HCT116 (cell line): ENCODE measurements around the gene IP6K3. TPM values are rescaled to one million over a fixed set of nuclear protein-coding genes. Genes with fewer than 3 reads are reported as not detected.

ENCODE experiments used
- ATAC-seq: fragments of 200-7000 bp; cut with Tn5 transposase; 2 replicates; pipeline ENCODE4 v1.9.1; 2020; ENCODE audit warnings: mild to moderate bottlenecking, moderate library complexity
- BruUV-seq: library from RNA; stranded (reverse); fragments of 400-500 nt; replicated peaks from 2 replicates; lab custom pipeline; 2021; lab: Mats Ljungman, UMichigan
- CTCF ChIA-PET: fragments of 300-600 bp; sonication (Branson Sonifier 250); formaldehyde crosslinking; loops from one replicate; lab custom pipeline; 2021; ENCODE audit warnings: antibody characterized with exemption; lab: Charles Lee
- POLR2A ChIA-PET: fragments of 300-600, 350-600 bp; sonication (Branson Sonifier 250); formaldehyde crosslinking; loops from one replicate; lab custom pipeline; 2021; ENCODE audit warnings: antibody characterized with exemption; lab: Charles Lee
- RAD21 ChIA-PET, 2 experiments: fragments of 300-600 bp; sonication (Branson Sonifier 250); formaldehyde crosslinking; loops; one replicate each; lab custom pipeline; 2023; ENCODE audit warnings: low total read pairs in 2 of 2; ENCODE audit not compliant: uncharacterized antibody in 2 of 2, unreplicated experiment in 2 of 2, low non-redundant PET in 1 of 2; lab: Charles Lee
- DNase-seq: peaks from one replicate; pipeline ENCODE4 v3.0.0-alpha.2; 2010; ENCODE audit warnings: low read depth, low spot score
- H2AFZ ChIP-seq: fragments of 200-600 bp; shearing (Covaris generic), sonication (generic); 2 replicates; pipeline ENCODE4 v1.6.1; 2017; ENCODE audit warnings: low read depth, mixed run types, mixed read lengths, antibody characterized with exemption, low read length; ENCODE audit not compliant: poor library complexity, severe bottlenecking
- H3K27ac ChIP-seq: 2 replicates; pipeline ENCODE4 v1.5.1; 2012; ENCODE audit warnings: low read depth, low read length
- H3K27me3 ChIP-seq: fragments of 200-600 bp; sonication (generic); 2 replicates; pipeline ENCODE4 v1.6.1; 2016; ENCODE audit warnings: mixed run types, low read length, mixed read lengths; ENCODE audit not compliant: insufficient read depth
- H3K36me3 ChIP-seq, 2 experiments: fragments of 200-500 bp in 1 of 2; fragments of 200-600 bp in 1 of 2; sonication (Bioruptor generic) in 1 of 2; sonication (generic) in 1 of 2; 2 replicates each; pipeline versions ENCODE4 v1.5.1 to v1.6.1; 2014 to 2016; ENCODE audit warnings: low read length in 2 of 2, inconsistent platforms in 1 of 2, mixed read lengths in 1 of 2, mixed run types in 1 of 2; ENCODE audit not compliant: insufficient read depth in 2 of 2, control insufficient read depth in 1 of 2
- H3K4me1 ChIP-seq, 2 experiments: fragments of 200-600 bp in 1 of 2; sonication (generic) in 1 of 2; 2 replicates each; pipeline versions ENCODE4 v1.5.1 to v1.6.1; 2012 to 2017; ENCODE audit warnings: low read length in 2 of 2, inconsistent platforms in 1 of 2, mild to moderate bottlenecking in 1 of 2, mixed read lengths in 1 of 2, mixed run types in 1 of 2, moderate library complexity in 1 of 2; ENCODE audit not compliant: insufficient read depth in 2 of 2, control insufficient read depth in 1 of 2
- H3K4me2 ChIP-seq: fragments of 200-600 bp; sonication (generic); 2 replicates; pipeline ENCODE4 v1.6.1; 2017; ENCODE audit warnings: mixed run types, low read length, mixed read lengths
- H3K4me3 ChIP-seq, 2 experiments: fragments of 200-600 bp in 1 of 2; sonication (generic) in 1 of 2; replicated peaks in 1 of 2; 2 replicates each; pipeline ENCODE4 v1.5.1; 2011 to 2016; ENCODE audit warnings: low read length in 2 of 2, control low read depth in 1 of 2, low read depth in 1 of 2, mild to moderate bottlenecking in 1 of 2, mixed read lengths in 1 of 2, mixed run types in 1 of 2
- H3K79me2 ChIP-seq: fragments of 200-600 bp; sonication (generic); 2 replicates; pipeline ENCODE4 v1.6.1; 2017; ENCODE audit warnings: mild to moderate bottlenecking, mixed run types, low read length, moderate library complexity, mixed read lengths; ENCODE audit not compliant: insufficient read depth
- H3K9ac ChIP-seq: fragments of 200-600 bp; sonication (generic); 2 replicates; pipeline ENCODE4 v1.6.1; 2016; ENCODE audit warnings: low read length, mixed read lengths
- H3K9me2 ChIP-seq: fragments of 200-600 bp; sonication (generic), shearing (Covaris generic); 2 replicates; pipeline ENCODE4 v1.6.1; 2017; ENCODE audit warnings: mixed run types, mild to moderate bottlenecking, moderate library complexity; ENCODE audit not compliant: insufficient read depth
- H3K9me3 ChIP-seq, 2 experiments: fragments of 200-500 bp in 1 of 2; fragments of 200-600 bp in 1 of 2; sonication (Bioruptor generic) in 1 of 2; sonication (generic) in 1 of 2; 2 replicates each; pipeline ENCODE4 v1.6.1; 2014 to 2017; ENCODE audit warnings: low read length in 2 of 2, mixed read lengths in 2 of 2, inconsistent platforms in 1 of 2, low read depth in 1 of 2, mild to moderate bottlenecking in 1 of 2, mixed run types in 1 of 2, moderate library complexity in 1 of 2; ENCODE audit not compliant: control insufficient read depth in 1 of 2, insufficient read depth in 1 of 2
- H4K20me1 ChIP-seq: fragments of 200-600 bp; sonication (generic), shearing (Covaris generic); 2 replicates; pipeline ENCODE4 v1.6.1; 2017; ENCODE audit warnings: mixed run types, mild to moderate bottlenecking, moderate library complexity; ENCODE audit not compliant: insufficient read depth
- EGR1 ChIP-seq: IDR thresholded peaks from 2 replicates; pipeline ENCODE4 v1.6.1; 2012; ENCODE audit warnings: low read depth
- EZH2phosphoT487 ChIP-seq: fragments of 200-600 bp; IDR thresholded peaks from 2 replicates; pipeline ENCODE4 v1.6.1; 2018; ENCODE audit warnings: antibody characterized with exemption, borderline replicate concordance
- FOSL1 ChIP-seq: IDR thresholded peaks from 2 replicates; pipeline ENCODE4 v1.6.1; 2012; ENCODE audit warnings: low read depth
- JUND ChIP-seq: IDR thresholded peaks from 2 replicates; pipeline ENCODE4 v1.6.1; 2012
- SIN3A ChIP-seq: IDR thresholded peaks from 2 replicates; pipeline ENCODE4 v1.6.1; 2012; ENCODE audit warnings: low read depth
- SRF ChIP-seq: IDR thresholded peaks from 2 replicates; pipeline ENCODE4 v1.6.1; 2012; ENCODE audit warnings: low read depth
- ZFX ChIP-seq: fragments of 450-650 bp; IDR thresholded peaks from 2 replicates; pipeline ENCODE4 v1.6.1; 2017
- ZNF274 ChIP-seq: fragments of 200-500 bp; sonication (Bioruptor generic); IDR thresholded peaks from 2 replicates; pipeline ENCODE4 v1.6.1; 2014; ENCODE audit warnings: mild to moderate bottlenecking, low read depth, low read length, inconsistent platforms
- intact Hi-C: fragments of 100-400 bp; cut with micrococcal nuclease; formaldehyde crosslinking; loops from 2 replicates; pipeline ENCODE4 v1.10.0; 2022
- total RNA-seq: library from RNA; stranded (reverse); gene quantifications from one replicate; pipeline ENCODE4 v1.2.1, GENCODE V29; 2021; ENCODE audit not compliant: unreplicated experiment

The IP6K3 gene
- total RNA-seq, 1 experiment from 2014 or later, result not detected

DNA sequence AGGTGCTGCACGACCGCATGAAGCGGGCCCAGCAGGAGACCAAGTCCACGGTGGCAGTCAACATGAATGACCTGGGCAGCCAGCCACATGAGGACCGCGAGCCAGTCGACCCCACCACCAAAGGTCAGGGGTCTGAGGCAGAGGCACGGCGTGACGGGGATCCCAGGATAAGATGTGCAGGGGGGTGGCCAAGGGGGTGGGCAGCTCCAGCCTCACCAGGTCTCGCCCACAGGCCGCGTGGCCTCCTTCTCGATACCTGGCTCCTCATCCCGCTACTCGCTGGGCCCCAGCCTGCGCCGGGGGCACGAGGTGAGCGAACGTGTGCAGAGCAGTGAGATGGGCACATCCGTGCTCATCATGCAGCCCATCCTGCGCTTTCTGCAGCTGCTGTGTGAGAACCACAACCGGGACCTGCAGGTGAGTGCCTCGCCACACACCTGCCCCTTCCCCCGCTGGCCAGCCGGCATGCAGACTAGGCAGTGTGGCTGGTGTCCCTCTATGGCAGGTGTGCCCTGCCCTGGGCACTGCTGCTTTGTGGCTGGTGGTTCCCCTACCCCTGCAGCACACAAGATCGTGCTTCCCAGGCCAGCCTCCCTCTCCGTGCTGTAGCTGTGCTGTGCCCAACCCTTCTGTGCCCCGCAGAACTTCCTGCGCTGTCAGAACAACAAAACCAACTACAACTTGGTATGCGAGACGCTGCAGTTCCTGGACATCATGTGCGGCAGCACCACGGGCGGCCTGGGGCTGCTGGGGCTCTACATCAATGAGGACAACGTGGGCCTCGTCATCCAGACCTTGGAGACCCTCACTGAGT lies 61.1 kb downstream of the IP6K3 start:
- TF ChIP-seq EGR1, result no peak
- 0 out of 2 replicates have a peak, but pooled peaks have one; percentile 18 for TF ChIP-seq ZFX
- no peaks in the 10 kb centered on the region for H3K4me1 ChIP-seq
- no peaks in the 10 kb centered on the region for H4K20me1 ChIP-seq
- no peak overlapping the region for H2AFZ ChIP-seq
- H3K9ac ChIP-seq, result no peak overlapping the region
- RAD21 ChIA-PET, result no interaction called here
- H3K27me3 ChIP-seq, result no peaks in the 10 kb centered on the region
- no peaks in the 10 kb centered on the region for H3K79me2 ChIP-seq
- TSS peak; percentile 19 for BruUV-seq
- intact Hi-C loops, result no loop called here
- POLR2A ChIA-PET, result no interaction called here
- H3K36me3 ChIP-seq, result peaks cover 17 to 68% of the 10 kb centered on the region in 2 experiments
- no peak overlapping the region for H3K4me3 ChIP-seq
- CTCF ChIA-PET, result no interaction called here
- no peaks in the 10 kb centered on the region for H3K9me2 ChIP-seq
- no peak overlapping the region for H3K27ac ChIP-seq
- no peak for DNase-seq
- ATAC-seq, result no peak
- H3K9me3 ChIP-seq, result no peaks in the 10 kb centered on the region
- H3K4me2 ChIP-seq, result no peak overlapping the region

DNA sequence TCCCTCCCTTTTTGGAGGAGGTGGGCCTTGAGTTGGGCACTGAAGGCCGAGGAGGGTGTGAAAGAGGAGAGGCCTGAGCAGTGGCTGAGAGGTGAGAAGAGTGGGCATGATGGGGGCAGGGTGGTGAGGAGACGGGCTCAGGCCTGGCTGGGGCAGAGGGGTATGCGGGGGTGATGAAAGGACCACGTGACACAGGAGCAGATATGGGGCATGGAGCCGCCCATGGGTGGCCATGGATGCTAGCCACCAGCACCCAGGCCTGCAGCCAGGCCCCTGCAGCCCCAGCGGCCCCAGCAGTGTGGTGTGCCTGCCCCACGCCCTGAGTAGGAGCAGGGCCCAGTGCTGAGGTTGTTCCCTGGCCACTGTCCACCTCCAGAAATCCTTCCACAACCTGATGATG lies 61.7 kb downstream of the IP6K3 start:
- Histone ChIP-seq H3K36me3 (peaks cover 15 to 68% of the 10 kb centered on the region in 2 experiments), H3K27me3 (no peaks in the 10 kb centered on the region), H3K4me2 (no peak overlapping the region), H3K4me3 (no peak overlapping the region), H3K79me2 (no peaks in the 10 kb centered on the region)
- intact Hi-C loops, result no loop called here
- RAD21 ChIA-PET, result no interaction called here
- CTCF ChIA-PET, result no interaction called here
- DNase-seq, result no peak
- BruUV-seq, result no TSS peak
- no peak for TF ChIP-seq ZFX
- TF ChIP-seq JUND, result no peak
- TF ChIP-seq SIN3A, result no peak
- no peak for TF ChIP-seq EZH2phosphoT487
- TF ChIP-seq FOSL1, result no peak
- TF ChIP-seq ZNF274, result no peak
- no peak for TF ChIP-seq SRF
- TF ChIP-seq, all 23 proteins: peak for 0
- H3K9me3 ChIP-seq, result no peaks in the 10 kb centered on the region
- no peak for ATAC-seq
- H3K4me1 ChIP-seq, result no peaks in the 10 kb centered on the region
- H3K9me2 ChIP-seq, result no peaks in the 10 kb centered on the region
- H2AFZ ChIP-seq, result no peak overlapping the region
- H3K27ac ChIP-seq, result no peak overlapping the region
- no peak overlapping the region for H3K9ac ChIP-seq
- POLR2A ChIA-PET, result no interaction called here
- H4K20me1 ChIP-seq, result no peaks in the 10 kb centered on the region
